OCI-LY7 (cell line): ENCODE data around the gene GULP1. TPM values are rescaled to one million over a fixed set of nuclear protein-coding genes. Genes with fewer than 3 reads are reported as not detected.

Source experiments
- BruUV-seq: library from RNA; stranded (reverse); fragments of 400-500 nt; replicated peaks from 2 replicates; lab custom pipeline; 2021; lab: Mats Ljungman, UMichigan
- CTCF ChIA-PET: fragments of 300-600 bp; sonication (Branson Sonifier 250); formaldehyde crosslinking; loops from one replicate; lab custom pipeline; 2022; ENCODE audit warnings: antibody characterized with exemption; ENCODE audit not compliant: unreplicated experiment; lab: Charles Lee
- POLR2A ChIA-PET: fragments of 300-600 bp; sonication (Branson Sonifier 250); formaldehyde crosslinking; loops from one replicate; lab custom pipeline; 2022; ENCODE audit warnings: antibody characterized with exemption; lab: Charles Lee
- DNase-seq: peaks from one replicate; pipeline ENCODE4 v3.0.0-alpha.2; 2015; ENCODE audit warnings: low spot score
- H2AFZ ChIP-seq: fragments of 200-600 bp; sonication (generic), shearing (Covaris generic); 2 replicates; pipeline ENCODE4 v1.6.1; 2014; ENCODE audit warnings: mild to moderate bottlenecking, antibody characterized with exemption, low read length, moderate library complexity
- H3K27ac ChIP-seq: fragments of 200-600 bp; sonication (generic); 2 replicates; pipeline ENCODE4 v1.5.1; 2014; ENCODE audit warnings: mixed run types, low read depth, mild to moderate bottlenecking, moderate library complexity, low read length, inconsistent platforms; ENCODE audit not compliant: poor library complexity, severe bottlenecking
- H3K36me3 ChIP-seq: fragments of 200-600 bp; sonication (generic); 2 replicates; pipeline ENCODE4 v1.6.1; 2014; ENCODE audit warnings: mild to moderate bottlenecking, antibody characterized with exemption, low read length, moderate library complexity, mixed read lengths; ENCODE audit not compliant: insufficient read depth
- H3K4me1 ChIP-seq: fragments of 200-600 bp; sonication (generic); 2 replicates; pipeline ENCODE4 v1.5.1; 2014; ENCODE audit warnings: mild to moderate bottlenecking, low read length; ENCODE audit not compliant: insufficient read depth, poor library complexity, severe bottlenecking
- H3K4me2 ChIP-seq: fragments of 200-600 bp; sonication (generic); 2 replicates; pipeline ENCODE4 v1.6.1; 2014; ENCODE audit warnings: mild to moderate bottlenecking, low read length
- H3K4me3 ChIP-seq: fragments of 200-600 bp; sonication (generic); 2 replicates; pipeline ENCODE4 v1.5.1; 2014; ENCODE audit warnings: mild to moderate bottlenecking, low read depth, low read length; ENCODE audit not compliant: poor library complexity, severe bottlenecking
- H3K79me2 ChIP-seq: fragments of 200-600 bp; sonication (generic); 2 replicates; pipeline ENCODE4 v1.6.1; 2016; ENCODE audit warnings: low read depth, mild to moderate bottlenecking, low read length, moderate library complexity, mixed read lengths; ENCODE audit not compliant: insufficient read depth
- H3K9me2 ChIP-seq: fragments of 200-600 bp; sonication (generic); 2 replicates; pipeline ENCODE4 v1.6.1; 2016; ENCODE audit warnings: mild to moderate bottlenecking, low read length, mixed read lengths; ENCODE audit not compliant: insufficient read depth
- H3K9me3 ChIP-seq: fragments of 200-600 bp; sonication (generic); 2 replicates; pipeline ENCODE4 v1.6.1; 2014; ENCODE audit warnings: mild to moderate bottlenecking, mixed run types, low read length, mixed read lengths
- H4K20me1 ChIP-seq: fragments of 200-600 bp; sonication (generic); 2 replicates; pipeline ENCODE4 v1.6.1; 2014; ENCODE audit warnings: mild to moderate bottlenecking, antibody characterized with exemption, low read length, moderate library complexity, mixed read lengths; ENCODE audit not compliant: insufficient read depth
- CTCF ChIP-seq: fragments of 200-600 bp; sonication (generic); conservative IDR thresholded peaks from 2 replicates; pipeline ENCODE4 v1.5.1; 2014; ENCODE audit warnings: mild to moderate bottlenecking, antibody characterized with exemption, low read length, moderate library complexity, mixed read lengths
- EZH2phosphoT487 ChIP-seq: fragments of 200-600 bp; sonication (generic); IDR thresholded peaks from 2 replicates; pipeline ENCODE4 v1.6.1; 2018; ENCODE audit warnings: low read depth, borderline replicate concordance, mild to moderate bottlenecking, mixed run types, antibody characterized with exemption, low read length, moderate library complexity, mixed read lengths
- intact Hi-C: fragments of 100-400 bp; cut with micrococcal nuclease; formaldehyde crosslinking; loops from one replicate; pipeline ENCODE4 v1.10.0; 2022; ENCODE audit not compliant: unreplicated experiment
- total RNA-seq, 2 experiments: library from RNA; depleted of rRNA in 1 of 2; stranded (reverse); fragments of >200 nt in 1 of 2; shearing (Covaris generic) in 1 of 2; gene quantifications; 2 replicates each; pipeline ENCODE4 v1.2.3, GENCODE V29; 2014 to 2022

Gene GULP1
- total RNA-seq, 2 experiments from 2014 or later, result not detected

GRCh38 chr2:188395903-188396689, 104.4 kb downstream of the GULP1 start:
- Histone ChIP-seq H3K4me1 (no peaks in the 10 kb centered on the region), H3K79me2 (no peaks in the 10 kb centered on the region), H3K27ac (no peak overlapping the region), H3K4me2 (no peak overlapping the region), H4K20me1 (no peaks in the 10 kb centered on the region), H3K4me3 (no peak overlapping the region), H2AFZ (no peak overlapping the region), H3K9me3 (no peaks in the 10 kb centered on the region), H3K36me3 (no peaks in the 10 kb centered on the region), H3K9me2 (no peaks in the 10 kb centered on the region)
- no peak for DNase-seq
- POLR2A ChIA-PET, result no interaction called here
- CTCF ChIA-PET, result no interaction called here
- intact Hi-C loops, result no loop called here
- TF ChIP-seq EZH2phosphoT487 (no peak), CTCF (peak; percentile 43; the same call in 1 of the 2 replicates)
- no TSS peak for BruUV-seq

- Histone ChIP-seq H3K9me2 (no peaks in the 10 kb centered on the region), H3K4me2 (no peak overlapping the region), H3K36me3 (no peaks in the 10 kb centered on the region), H3K4me3 (no peak overlapping the region), H3K27ac (no peak overlapping the region), H2AFZ (no peak overlapping the region), H3K4me1 (no peaks in the 10 kb centered on the region), H3K79me2 (no peaks in the 10 kb centered on the region), H3K9me3 (no peaks in the 10 kb centered on the region), H4K20me1 (no peaks in the 10 kb centered on the region)
- DNase-seq, result no peak
- CTCF ChIA-PET, result no interaction called here
- TF ChIP-seq CTCF (no peak), EZH2phosphoT487 (no peak)
- intact Hi-C loops, result no loop called here
- POLR2A ChIA-PET, result no interaction called here
- no TSS peak for BruUV-seq
Measured at GRCh38 chr2:188399159-188399558, 107.5 kb downstream of the GULP1 start.

GRCh38 chr2:188403676-188404075, 112.0 kb downstream of the GULP1 start:
- no peak for DNase-seq
- Histone ChIP-seq H3K9me3 (0 out of 2 replicates have a peak, but pooled peaks cover 3% of the 10 kb centered on the region), H3K4me1 (no peaks in the 10 kb centered on the region), H4K20me1 (no peaks in the 10 kb centered on the region), H3K4me2 (no peak overlapping the region), H3K27ac (no peak overlapping the region), H3K4me3 (no peak overlapping the region), H2AFZ (no peak overlapping the region), H3K36me3 (no peaks in the 10 kb centered on the region), H3K79me2 (no peaks in the 10 kb centered on the region), H3K9me2 (no peaks in the 10 kb centered on the region)
- TF ChIP-seq CTCF (no peak), EZH2phosphoT487 (no peak)
- ChIA-PET CTCF (no interaction called here), POLR2A (no interaction called here)
- intact Hi-C loops, result no loop called here
- no TSS peak for BruUV-seq
